ENCODE data around the gene MAD2L2.

MAD2L2 gene

DNA sequence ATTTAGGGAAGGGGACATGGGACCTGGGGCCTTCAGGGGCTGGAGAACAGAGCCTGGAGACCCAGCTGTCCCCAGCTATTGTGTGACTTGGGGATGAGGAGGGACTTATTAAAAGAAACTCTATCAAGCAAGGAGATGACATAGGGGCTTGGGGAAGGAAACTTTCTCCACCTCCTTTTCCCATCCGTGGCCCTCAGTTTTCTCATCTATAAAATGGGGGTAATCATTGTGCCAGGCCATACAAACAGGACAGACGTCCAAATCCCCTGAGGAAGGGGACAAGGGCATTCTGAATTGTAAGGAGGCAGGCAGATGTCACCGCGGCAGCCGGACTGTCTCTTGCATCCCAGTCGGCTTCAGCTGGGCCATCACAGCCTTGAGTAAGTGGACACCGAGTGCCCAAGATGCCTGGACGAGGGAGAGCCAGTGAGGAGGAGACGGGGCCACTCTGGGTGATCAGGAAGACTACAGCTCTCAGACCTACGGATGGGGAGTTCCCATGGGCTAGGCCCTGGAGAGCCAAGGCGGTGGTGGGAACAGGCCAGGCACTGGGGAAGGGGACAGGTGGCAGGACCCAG is 28.7 kb downstream of the MAD2L2 start:
- DNase-seq: no peak

DNA sequence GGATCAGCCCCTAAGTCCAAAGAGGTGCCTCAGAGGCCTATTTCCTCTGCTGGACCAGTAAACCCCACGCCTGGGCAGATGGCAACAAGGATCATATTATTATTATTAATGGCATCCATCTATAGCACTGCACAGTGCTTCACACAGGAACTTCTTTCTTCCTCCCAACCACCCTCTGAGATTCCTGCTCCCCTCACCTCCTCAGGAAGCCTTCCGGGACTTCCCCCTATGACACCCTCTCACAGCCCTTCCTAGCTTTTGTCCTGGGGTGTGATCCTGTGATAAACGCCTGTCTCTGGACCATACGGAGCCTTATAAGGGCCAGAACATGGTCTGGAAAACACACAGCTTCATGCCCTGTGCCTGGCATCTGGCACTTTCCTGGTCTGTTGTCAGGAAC is 29.9 kb downstream of the MAD2L2 start:
- DNase-seq: no peak

- peak; percentile 81 for DNase-seq
Observed at GRCh38 chr1:11650331-11650991, 30.5 kb downstream of the MAD2L2 start.

DNA sequence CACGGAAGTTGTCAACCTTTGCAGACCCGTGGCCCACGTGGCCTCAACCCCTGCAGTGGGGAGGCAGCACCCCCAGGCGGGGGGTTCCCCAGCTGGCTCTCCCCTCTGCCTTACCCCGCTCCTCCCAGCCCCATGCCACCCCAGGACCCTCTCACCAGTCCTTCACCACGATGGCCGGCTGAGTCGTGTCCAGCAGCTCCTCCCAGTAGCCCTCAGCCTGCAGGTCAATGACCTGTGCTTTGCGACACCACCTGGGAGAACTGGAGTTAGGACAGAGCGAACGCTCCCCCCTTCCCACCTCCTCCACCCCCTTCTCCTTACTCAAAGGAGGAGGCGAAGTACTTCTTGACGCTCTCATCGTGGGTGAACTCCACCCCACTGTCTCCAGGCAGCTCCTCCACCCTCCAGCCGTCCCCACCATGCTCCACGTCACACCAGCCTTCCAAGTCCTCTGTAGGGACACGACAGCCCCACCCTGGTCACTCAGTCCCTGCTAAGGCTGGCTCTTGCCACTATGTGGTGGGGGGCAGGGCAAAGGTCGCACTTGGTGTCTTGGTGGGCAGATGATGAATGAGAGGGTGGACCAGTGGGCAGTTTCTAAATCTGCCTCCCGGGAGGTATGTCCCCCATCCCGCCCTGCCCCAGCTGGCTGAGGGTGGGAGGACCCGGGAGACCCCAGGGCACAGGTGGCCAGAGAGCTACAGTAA is 31.2 kb downstream of the MAD2L2 start:
- no peak for DNase-seq

DNA sequence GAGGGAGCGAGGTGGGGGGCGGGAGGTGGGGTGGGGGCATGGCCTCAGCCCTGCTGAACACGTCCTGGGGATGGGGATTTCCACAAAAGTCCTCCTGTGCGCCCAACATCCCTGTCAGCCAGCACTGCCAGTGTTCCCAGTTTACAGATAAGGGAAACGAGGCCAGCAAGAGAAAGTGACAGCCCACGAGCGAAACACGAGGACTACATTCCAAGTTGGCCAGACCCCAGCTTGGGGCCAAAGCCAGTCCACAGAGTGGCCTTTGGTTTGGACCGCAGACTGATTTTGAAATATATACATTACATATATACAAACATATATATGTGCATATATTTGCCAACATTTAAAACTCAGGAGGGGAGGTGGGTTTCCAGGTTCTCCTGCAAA is 31.7 kb downstream of the MAD2L2 start:
- no peak for DNase-seq

DNA sequence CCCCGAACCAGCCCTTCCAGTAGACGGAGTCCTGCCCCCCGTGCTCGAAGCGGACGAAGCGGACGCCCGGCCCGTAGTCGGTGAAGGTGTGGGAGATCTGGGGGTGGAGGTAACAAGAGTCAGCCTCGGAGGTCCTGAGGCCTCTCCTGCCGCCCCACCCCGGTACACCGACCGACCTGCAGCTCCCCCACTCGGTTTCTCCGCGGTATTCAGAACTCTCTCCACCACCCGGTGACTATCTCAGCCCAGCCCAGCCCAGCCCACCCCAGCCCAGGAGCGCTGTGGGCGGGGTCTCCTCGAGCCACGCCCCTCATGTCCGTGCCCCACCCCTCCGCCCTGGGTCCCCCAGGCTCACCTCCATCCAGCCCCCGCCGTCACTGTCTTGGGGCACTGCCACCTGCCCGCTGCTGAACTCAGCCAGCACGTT is 32.2 kb downstream of the MAD2L2 start:
- no peak for DNase-seq

DNA sequence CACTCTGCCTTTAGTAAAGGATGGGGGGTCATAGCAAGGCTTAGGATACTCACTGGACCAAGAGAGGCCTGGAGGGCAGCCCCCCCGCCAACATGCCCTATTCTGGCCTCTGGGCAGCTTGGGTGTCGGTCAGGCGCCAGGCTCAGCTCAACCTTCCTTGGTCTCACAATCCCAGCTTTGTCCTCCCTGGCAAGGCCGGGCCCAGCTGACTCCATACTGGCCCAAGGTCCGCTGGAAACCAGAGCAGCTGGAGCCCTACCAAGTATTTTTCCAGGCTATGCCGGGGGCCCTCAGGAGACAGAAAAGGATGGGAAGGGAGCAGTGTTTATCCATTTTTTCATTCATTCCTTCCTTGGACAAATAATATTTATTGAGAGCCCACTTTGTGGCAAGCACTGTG is 32.9 kb downstream of the MAD2L2 start:
- no peak for DNase-seq

DNA sequence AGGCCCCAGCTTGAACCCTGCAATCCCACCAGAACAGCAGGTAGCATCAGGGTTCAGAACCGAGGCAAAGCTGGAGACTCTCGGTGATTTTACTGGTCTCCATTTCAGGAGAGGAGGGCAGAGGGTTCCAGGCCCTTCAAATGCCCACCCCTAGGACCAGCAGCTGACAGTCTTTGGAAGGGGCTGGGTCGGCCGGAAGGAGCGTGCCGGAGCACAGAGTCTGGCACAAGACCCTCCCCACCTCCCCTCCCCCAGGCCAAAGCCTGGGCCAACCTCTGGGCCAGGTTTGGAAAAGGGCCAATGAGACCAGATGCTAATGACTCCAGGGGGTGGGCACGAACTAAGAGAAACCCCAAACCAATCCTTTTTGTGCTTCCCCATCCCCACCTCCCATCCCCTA is 33.6 kb downstream of the MAD2L2 start:
- DNase-seq: no peak

DNA sequence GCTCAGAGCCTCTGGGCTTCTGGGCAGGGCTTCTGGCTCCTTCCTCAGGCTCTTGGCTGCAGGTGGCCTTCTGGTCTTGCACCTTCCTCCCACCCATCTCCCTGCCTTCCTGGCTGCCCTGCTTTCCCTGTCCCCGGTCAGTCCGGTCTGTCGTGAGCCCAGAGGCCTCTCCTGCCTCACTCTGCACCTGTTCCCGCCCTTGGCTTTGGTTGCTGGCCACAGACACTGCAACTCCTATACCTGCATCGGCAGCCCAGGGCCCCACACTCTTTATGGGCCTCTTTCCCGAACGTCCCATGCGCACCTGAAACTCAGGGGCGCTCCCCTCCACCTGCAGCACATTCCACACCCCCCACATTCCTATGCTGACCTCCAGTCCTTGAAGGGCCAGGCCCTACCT is 34.6 kb downstream of the MAD2L2 start:
- DNase-seq: no peak

- peak; percentile 76 for DNase-seq
Observed at GRCh38 chr1:11645670-11646265, 35.2 kb downstream of the MAD2L2 start.

- no peak for DNase-seq
Observed at GRCh38 chr1:11645270-11645669, 35.7 kb downstream of the MAD2L2 start.

- no peak for DNase-seq
Observed at GRCh38 chr1:11643782-11644181, 37.2 kb downstream of the MAD2L2 start.

DNA sequence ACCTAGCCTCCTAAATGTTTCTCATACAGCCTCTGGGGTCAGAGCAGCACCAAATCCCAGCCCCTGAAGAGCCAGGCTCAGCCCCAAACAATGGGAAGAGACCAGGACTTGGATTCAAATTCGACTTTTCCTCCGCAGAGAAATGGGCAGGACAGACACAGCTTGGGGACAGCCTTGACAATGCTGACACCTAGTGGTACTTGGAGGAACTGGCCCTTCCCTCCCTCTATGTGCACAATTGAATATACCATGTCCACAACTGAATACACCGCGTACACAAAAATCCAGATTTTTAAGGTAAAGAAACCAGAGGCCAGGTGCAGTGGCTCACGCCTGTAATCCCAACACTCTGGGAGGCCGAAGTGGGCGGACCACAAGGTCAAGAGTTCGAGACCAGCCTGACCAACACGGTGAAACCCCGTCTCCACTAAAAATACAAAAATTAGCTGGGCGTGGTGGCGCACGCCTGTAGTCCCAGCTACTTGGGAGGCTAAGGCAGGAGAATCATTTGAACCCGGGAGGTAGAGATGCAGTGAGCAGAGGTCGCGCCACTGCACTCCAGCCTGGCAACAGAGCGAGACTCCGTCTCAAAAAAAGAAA is 38.4 kb downstream of the MAD2L2 start:
- peak; percentile 67 for DNase-seq

GRCh38 chr1:11641776-11642305 is 39.1 kb downstream of the MAD2L2 start:
- no peak for DNase-seq

GRCh38 chr1:11640944-11641343 is 40.0 kb downstream of the MAD2L2 start:
- DNase-seq: no peak

DNA sequence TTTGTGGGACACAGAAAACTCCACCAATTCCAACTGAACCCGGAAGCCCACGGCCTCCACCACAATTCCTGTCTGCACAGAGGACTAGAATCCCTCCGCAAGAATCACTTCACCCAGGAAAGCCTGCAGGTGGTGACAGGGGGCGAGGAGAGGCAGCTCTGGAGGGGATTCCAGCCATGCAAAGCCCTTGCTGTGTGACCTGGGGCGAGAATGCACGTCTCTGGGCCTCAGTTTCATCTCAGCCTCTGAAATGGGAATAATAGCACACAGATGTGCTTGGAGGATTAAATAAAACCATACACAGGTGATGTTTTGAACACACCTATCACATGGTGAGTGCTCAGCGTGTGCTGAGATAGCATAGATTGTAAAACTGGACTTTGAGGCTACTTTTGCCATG is 40.8 kb downstream of the MAD2L2 start:
- no peak for DNase-seq

DNA sequence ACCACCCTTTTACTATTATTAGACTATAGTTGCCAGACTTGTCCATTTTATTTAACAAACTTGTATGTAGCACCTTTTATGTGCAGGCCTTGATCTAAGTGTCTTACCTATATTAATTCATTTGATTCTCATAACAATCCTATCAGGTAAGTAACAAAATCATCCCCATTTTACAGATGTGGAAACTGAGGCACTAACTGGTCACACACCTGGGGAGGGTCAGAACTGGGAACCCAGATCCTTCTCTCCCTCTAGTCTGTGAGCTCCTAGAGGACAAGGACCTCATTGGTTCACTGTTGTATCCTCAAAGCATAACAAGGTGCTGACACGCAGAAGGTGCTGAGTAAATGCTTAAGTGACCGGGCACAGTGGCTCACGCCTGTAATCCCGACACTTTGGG is 41.6 kb downstream of the MAD2L2 start:
- DNase-seq: no peak

GRCh38 chr1:11638121-11638520 is 42.8 kb downstream of the MAD2L2 start:
- DNase-seq: no peak

DNA sequence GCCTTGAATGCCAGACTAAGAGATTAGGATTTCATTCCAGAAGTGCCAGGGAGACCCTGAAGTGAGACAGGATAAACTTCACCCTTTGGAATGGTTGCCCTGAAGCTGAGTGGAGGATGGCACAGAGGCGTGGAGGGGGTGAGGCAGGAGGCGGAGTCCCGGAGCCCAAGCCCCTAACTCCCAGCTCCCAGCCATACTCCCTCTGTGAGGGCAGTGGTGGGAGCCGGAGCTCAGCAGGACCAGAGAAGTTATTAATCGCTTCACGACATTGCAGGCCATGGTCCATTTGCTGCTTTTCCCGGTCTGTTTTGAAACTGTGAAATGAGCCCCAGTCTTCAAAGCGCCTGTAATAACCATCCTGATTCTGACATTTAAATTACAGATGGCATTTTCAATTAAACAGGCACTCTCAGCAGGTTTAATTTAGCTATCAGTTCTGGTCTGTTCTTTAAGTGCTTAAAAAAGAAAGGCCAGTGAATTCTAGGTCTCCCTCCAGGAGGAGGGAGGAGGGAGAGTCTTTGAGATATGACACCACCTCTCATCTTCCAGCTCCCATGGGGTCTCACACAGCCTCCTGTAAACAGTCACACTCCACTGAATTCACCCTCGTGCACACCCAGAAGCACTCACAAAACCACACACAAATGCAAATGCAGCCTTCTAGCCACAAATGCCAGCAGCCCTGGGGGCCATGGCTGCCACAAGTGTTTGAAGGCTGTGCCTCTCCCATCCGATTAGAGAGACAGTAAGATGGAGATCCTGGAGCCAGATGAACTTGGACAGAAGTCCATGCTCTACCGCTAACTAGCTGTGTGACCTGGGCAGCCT is 46.4 kb downstream of the MAD2L2 start:
- DNase-seq: no peak

DNA sequence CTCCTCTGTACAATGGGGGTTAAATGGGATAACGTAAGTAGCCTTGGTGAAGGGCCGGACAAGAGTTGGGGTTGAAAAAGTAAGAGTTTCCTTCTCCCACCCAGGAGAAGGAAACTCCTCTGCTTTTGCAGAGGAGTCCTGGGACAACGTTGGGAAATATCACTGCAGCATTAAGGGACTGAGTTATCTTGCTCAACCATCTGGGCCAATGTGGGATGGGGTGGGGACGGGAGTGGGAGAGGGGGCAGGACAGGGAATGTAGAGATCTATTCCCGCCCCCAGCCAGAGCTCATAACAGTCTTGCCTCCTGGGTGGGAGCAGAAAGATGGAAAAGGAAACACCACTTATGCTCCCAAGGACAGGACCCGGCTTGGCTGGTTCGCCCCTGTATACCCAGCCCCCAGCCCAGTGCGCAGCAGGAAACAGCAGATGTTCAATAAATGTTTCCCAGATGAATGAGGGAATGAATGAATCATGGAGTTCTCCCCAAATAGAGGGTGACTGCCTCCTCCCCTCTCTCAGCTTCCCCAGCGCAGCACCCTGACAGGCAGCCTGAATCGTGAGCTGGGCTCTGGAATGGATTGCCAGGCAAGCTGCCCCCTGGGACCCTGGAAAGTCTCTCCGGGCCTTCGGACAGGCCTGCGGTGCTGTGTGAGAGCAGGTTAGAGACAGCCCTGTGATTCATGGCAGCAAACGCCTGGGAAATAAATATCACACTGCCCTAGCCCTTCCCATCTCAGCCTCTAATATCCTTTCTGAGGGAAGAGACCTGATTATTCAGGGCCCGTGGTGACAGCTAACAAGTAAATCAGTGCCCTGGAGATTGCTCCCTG is 51.5 kb downstream of the MAD2L2 start:
- DNase-seq: no peak

GRCh38 chr1:11628767-11629166 is 52.2 kb downstream of the MAD2L2 start:
- DNase-seq: no peak

- DNase-seq: no peak
Observed at GRCh38 chr1:11626551-11626950, 54.4 kb downstream of the MAD2L2 start.

Data from CD4-positive, alpha-beta T cell treated with Interleukin-4 for 4 hours (primary cell).